ENCODE data around the gene TBC1D8B.

DNA sequence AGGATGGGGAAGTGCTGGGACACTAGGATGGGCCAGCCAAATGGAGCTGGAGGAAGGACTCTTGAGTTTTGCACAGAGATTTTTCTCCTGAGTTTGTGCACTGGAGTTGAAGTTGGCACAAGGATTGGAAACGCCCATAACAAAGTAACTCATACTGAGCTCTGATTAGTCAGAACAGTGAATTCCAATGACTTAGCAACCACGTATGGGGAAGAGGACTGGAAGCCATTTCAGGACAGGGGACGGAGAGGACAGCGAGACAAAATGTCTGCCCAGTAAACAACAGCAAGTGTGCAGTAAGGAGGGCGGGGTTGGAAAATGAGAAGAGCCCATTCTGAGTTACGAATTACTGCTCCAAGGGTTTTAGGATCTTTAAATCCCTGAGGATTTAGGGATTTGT, 94.8 kb downstream of the TBC1D8B start:
- TF ChIP-seq, protein P1, sequence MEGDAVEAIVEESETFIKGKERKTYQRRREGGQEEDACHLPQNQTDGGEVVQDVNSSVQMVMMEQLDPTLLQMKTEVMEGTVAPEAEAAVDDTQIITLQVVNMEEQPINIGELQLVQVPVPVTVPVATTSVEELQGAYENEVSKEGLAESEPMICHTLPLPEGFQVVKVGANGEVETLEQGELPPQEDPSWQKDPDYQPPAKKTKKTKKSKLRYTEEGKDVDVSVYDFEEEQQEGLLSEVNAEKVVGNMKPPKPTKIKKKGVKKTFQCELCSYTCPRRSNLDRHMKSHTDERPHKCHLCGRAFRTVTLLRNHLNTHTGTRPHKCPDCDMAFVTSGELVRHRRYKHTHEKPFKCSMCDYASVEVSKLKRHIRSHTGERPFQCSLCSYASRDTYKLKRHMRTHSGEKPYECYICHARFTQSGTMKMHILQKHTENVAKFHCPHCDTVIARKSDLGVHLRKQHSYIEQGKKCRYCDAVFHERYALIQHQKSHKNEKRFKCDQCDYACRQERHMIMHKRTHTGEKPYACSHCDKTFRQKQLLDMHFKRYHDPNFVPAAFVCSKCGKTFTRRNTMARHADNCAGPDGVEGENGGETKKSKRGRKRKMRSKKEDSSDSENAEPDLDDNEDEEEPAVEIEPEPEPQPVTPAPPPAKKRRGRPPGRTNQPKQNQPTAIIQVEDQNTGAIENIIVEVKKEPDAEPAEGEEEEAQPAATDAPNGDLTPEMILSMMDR (IDR thresholded peaks at IDR 0.05; ENCODE audit: low read depth, low read length, poor library complexity, severe bottlenecking), result no peak
- no peak for TF ChIP-seq EZH2phosphoT487 (IDR thresholded peaks at IDR 0.05; ENCODE audit: borderline replicate concordance, low read length)
